HG03432 (cell line): ENCODE results near the gene PRKCB.

Source experiments
- ATAC-seq: cut with Tn5 transposase; IDR thresholded peaks from one replicate; pipeline ENCODE4 v1.9.1; 2021; ENCODE audit warnings: mild to moderate bottlenecking, moderate library complexity; ENCODE audit not compliant: unreplicated experiment

The PRKCB gene

DNA sequence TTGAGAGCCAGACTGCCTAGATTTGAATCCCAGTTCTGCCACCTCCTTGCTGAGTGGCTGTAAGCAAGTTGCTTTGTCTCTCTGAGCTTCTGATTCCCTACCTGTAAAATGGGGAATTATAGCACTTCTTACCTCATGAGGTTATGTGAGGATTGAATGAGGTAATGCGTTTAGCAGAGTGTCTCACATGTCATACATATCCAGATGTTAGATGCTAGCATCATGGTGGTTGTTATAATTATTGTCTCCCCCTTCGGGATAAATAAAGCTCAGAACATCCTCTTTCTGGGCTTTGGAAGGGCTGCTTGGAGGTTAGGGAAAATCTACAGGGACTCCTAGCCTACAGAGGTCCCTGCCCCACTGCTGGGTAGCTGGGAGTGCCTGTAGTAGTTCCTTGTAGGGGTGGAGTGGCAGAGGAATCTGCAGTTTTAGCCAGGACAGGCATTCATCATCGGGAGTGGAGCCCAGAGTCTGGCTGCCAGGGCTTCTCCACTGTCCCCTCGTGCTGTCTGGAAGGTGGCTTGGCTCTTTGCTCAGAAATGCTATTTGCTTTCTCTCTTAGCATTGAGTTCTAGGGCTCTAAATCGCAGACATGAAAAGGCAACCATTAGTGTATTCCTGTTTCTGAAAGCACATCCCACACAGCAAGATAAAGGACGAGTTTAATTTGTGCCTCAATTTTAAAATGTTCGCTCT lies 282.5 kb downstream of the PRKCB start:
- ATAC-seq, result no peak

DNA sequence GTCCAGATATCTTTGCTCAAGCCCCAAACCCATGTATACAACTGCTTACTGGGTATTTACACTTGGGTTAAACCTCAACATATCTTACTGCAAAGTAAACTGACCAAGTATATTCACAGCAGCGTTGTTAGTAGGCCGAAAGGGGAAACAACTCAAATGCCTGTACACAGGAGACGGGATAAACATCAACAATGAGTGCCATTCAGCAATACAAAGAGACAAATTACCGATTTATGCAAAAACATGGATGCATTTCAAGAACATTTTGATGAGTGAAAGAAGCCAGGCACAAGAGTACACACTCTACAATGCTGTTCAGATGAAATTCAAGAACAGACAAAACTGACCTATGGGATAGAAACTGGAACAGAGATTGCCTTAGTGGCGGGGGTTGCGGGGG lies 284.0 kb downstream of the PRKCB start:
- ATAC-seq, result no peak

DNA sequence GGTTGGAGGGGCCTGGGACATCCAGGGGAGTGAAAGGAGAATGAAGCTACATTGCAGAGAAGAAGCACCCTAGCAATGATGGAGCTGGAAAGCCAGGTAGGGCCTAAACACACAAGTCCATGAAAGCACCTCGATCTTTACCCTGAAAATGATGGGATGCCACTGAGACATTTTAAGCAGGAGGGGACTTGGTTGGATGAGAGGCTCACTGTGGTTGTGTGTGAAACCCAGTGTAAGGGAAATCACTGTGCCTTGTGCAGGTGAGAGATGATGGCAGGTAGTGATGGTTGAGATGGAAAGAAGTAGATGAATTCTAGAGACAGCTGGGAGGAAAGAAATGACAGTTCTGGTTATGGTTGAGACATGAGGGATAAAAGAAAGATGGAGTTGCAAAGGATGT lies 287.5 kb downstream of the PRKCB start:
- ATAC-seq, result no peak

DNA sequence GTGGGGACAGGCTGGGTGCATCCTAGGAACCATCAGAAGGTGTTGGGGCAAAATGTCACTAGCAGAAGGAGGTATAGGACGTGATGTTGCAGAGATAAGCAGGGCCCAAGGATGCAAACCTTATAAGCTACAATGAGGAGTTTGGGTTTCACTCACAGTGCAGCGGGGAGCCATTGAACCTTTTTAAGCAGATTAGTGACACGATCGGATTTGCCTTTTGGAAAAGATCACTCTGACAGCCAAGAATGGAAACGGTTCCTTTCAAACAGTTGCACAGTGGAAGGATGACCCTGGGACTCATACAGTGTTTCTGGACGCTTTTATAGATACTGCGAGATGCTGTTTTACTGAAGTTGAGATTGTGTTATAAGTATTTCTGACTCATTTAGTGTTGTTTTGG lies 288.5 kb downstream of the PRKCB start:
- no peak for ATAC-seq

DNA sequence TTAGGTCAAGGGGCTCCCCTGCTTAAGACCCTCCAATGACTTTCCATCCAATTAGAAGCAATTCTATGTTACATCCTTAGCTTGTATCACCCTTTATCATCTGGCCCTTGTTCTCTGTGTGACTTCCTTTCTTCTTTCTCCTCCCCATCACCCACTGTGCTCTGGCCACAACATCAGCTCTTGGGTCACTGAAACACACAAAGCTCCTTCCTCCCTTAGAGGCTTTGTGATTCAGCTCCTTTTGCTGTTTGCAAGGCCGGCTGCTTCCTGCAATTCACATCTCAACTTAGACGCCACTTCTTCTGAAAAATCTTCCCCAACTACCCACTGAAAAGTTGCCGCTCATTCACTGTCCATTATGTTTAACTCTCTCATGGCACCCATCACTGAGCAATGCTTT lies 289.4 kb downstream of the PRKCB start:
- ATAC-seq, result no peak

DNA sequence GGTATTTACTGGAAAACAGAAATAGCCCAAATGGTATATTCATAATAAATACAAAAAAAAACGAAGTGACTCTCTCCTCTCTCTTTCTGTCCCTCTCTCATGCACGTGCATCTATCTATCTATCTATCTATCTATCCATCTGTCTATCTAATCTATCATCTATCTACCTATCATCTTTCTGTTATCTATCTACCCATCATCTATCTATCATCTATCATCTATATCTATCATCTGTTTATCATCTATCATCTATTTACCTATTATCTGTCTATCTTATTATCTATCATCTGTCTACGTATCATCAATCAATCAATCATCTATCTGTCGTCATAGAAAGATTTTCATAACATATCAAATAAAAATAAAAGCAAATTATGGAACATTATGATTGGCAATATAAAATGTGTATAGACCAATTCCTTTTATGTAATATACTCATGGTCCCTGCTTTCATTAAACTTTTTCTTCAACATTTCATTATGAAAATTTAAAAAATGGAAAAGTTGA lies 293.7 kb downstream of the PRKCB start:
- ATAC-seq, result no peak

DNA sequence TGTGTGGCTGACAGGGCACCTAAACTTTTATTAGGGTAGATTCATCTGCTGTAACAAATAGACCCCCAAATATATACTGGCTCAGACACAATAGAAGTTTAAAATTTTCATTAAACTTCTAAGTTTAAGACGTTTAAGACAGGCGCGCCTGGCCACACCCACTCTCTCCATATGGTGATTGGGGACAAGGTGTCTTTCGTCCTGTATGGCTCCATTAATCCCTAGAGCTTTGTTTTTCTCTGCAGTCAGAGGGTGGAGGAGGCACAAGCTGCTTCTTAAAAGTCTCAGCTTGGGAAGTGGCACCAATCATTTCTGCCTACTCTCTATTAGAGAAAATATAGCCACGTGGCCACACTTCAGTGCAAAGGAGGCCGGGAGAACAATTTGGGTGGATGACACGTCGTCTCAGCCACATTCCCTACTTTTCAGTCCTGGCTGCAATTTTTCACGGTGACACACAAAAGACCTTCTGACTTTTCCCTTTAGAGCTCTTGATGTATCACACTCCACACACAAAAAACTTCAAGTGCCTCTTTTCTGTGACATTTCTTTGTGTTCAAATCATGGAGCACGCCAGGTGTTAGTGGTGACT lies 294.8 kb downstream of the PRKCB start:
- no peak for ATAC-seq

DNA sequence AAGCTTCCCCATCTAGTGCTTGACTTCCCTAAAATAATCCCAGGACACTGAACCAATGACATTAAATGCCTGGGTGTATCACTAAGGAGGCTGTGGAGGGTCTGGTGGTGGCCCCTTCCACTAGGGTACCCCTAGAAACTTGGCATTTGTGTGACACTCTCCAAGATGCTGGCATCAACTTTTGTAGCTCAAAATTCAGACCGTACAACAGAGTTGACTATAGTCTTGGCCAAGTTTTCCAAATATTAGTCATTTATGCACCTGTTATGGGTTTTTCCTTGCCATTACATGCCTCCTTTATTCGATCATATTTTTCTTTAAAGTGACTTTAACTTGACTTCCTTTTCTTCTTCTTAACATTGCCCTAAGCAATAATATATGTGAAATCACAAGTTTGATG lies 295.5 kb downstream of the PRKCB start:
- ATAC-seq, result no peak

DNA sequence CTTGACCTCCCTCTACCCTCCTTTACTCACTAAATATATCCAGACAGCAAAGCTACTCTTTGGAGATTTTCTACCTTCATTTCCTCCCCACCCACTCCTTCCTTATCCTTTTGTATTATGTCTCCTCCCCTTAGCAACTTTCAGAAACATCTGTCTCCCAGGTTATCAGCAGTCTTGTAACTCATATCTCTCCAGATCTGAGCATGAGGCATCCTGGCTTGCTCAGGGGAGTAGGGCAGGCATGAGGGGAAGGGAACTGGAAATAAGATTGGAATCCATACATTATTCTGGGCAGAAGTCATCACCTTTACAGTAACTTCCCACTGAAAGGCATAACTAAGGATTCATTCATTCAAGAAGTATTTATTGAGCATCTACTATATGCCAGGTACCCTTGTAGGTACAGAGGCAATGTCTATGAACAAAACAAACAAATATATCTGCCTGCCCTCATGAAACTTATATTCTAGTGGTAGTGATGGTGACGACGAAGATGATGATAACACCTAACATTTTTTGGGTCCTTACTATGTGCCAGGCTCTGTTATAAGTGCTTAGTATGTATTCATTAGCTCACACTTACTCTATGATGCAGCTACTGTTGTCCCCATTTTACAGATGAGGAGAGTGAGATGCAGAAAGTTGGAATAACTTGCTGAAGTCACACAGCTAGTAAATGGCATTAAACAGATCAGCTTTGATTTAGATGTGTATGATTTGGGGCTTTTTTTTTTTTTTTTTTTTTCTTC lies 296.4 kb downstream of the PRKCB start:
- no peak for ATAC-seq

DNA sequence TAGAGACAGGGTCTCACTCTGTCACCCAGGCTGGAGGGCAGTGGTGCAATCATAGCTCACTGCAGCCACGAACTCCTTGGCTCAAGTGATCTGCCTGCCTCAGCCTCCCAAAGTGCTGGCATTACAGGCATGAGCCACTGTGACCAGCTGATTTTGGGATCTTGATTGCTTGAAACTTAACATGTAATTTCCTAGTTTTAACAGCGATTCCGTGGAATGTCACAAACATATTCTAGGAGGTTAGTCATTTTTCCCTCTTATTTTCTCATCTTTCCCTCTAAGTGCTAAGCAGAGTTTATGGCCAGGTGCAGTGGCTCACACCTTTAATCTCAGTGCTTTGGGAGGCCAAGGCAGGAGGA lies 297.0 kb downstream of the PRKCB start:
- ATAC-seq, result no peak

DNA sequence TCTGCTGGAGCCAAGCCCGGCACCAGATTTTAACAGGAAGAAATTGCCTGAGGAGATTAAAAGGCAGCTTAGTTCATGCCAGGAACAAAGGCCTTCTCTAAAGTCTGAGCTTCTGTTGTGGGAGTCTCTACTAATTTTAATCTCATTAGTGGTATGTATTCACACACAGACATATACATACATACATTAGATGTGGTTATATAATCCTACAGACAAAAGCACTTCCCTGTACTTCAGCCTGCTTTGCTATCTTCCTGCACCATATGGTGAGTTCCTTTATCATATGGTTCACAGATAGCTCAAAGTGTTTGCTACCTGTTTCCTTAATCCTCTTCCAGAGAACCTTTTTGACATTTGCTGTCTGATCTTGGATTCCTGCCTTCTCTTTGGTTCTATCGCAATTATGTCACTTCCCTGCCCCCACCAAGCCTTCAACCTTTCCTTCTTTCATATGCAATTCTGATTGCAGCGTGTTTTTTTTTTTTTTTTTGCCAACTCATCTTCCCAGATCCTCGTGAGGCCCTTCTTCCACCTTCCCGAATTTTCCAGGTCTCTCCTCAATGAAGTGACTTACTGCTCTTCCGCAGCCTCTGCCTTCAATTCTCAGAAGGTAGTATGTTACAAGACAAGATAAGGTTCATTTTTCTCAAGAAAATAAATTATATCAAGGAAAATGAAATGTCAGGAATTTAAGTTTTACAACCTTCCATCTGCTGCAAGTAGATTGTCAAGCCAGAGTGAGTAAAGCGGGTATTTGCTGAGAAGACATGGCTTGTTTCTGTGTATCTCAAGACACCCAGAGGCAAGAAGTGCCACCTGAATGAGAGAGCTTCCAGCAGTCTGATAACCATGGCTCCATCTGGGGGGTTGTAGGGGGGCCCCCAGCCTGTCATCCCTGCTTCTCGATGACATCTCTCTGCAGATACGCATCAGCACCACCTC lies 300.1 kb downstream of the PRKCB start:
- ATAC-seq, result no peak

DNA sequence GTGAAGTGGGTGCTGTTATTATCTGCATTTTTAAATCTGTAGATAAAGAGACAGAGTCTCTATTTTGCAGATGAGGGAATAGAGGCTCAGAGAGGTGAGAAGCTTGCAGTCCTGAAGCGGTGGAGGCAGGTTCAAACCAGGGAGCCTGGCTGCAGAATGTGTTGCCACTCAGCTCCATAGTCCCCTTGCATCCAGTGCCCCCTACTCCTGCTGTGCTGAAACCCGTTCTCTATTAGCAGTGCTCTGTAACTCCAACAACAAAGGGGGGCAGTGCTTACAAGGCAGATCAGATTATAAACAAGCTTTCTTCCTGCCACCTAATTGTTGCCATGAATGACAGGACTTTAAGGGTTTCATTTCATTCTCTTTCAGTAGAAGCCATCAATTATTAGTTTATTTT lies 302.2 kb downstream of the PRKCB start:
- ATAC-seq, result no peak

DNA sequence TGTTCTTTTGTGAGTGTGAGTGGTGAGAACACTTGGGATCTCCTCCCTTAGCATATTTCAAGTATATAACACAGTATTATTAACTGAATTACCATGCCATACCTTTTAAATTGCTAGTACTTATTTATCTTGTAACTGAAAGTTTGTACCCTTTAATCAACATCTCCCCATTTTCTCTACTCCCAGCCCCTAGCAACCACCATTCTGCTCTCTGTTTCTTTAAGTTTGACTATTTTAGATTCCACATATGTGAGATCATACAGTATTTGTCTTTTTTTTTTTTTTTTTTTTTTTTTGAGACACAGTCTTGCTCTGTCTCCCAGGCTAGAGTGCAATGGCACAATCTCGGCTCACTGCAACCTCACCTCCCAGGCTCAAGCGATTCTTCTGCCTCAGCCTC lies 302.8 kb downstream of the PRKCB start:
- no peak for ATAC-seq

DNA sequence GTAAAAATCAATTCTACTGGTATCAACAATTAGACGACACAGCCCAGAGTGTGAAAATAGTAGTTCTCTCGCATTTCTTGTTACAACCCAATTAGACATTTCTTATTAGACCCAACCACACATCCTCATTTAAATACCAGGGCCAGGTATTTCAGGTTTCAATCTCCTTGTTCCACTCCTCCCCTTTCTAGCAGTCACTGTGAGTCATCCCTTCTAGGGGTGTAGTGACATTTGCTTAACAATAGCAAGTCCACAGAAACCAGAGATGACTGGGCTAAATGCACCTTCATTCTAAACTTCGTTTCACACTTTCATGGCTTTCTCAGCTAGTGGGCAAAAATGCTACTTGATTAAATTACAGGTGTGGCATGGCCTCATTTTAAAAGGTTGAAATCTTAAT lies 303.5 kb downstream of the PRKCB start:
- no peak for ATAC-seq

DNA sequence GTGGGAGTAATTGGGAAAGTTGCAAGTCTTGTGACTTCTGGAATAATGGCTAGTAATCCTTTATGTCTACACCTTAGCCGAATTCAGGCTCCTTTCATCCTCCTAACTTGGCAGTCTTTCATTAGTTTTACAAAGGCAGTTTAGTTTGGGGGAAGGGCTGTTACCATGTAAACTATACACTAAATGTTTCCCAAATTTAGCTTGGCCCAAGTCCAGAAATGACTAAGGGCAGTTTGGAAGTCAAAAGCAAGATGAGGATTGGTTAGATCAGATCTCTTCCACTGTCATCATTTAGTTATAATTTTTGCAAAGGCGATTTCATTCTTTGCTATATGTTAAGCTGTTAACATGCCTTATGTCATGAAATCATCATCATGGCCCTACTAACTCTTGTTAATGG lies 304.9 kb downstream of the PRKCB start:
- no peak for ATAC-seq

DNA sequence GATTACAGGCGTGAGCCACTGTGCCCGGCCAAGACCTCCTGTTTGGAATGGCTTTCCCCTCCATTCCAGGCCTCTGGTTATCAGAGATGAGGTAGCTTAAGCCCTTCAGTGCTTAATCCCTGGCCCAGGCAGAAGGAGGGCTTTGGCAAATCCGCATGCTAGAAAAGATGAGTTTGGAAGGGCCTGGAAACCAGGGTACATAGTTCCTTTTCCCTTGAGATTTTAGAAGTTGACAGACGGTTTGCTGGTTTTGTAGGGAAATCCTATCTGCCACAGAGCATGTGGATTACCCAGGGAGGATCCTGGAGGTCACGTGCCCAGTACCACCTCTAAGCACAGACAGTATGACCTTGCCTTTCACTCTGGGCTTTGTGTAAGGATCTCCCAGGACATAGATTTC lies 305.7 kb downstream of the PRKCB start:
- no peak for ATAC-seq

DNA sequence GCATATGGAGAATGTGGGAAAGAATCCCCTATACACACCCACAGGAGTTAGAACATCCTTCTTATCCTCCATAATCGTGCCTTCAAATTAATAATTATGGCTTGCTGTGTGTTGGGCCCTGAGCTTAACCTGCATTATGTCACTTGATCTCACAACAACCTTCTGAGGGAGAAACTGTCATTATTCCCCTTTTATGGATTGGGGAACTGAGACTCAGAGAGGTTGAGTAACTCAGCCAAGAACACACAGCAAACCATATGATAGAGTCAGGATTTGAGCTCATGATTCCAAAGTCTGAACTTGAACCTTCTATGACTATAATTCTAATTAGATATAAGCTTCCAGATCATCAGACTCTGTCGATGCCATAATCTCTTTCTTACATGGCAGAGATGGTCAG lies 306.1 kb downstream of the PRKCB start:
- no peak for ATAC-seq

DNA sequence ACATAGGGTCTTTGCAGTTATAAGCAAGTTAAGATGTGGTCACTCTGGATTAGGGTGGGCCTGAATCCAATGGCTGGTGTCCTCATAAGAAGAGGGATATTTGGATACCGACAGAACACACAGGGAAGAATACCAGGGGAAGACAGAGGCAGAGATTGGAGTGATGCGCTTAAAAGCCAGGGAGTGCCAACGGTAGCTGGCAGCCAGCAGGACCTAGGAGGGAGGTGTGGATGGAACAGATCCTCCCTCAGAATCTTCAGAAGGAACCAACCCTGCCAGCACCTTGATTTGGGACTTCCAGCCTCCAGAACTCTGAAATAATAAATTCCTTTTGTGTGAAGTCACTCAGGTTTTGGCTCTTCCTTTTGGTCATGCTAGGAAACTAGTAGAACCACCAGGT lies 310.1 kb downstream of the PRKCB start:
- no peak for ATAC-seq

DNA sequence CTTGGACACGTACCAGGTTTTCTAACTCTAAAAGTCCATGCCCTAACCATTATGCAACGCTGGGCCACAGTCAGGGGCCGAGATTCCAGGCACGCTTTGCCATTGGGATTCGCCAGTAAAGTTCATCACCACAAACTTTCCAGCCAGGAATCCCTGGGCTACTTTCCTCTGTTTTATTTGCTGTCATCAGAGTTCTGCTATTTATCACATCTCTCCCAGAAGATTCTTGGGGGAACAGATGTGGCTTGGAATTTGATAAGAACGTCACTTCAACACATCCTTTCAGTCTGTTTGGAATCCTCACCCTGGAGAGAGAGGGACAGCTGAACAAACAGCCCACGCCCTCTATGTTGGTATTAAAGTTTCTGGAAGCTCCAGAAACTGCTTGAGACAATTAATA lies 310.7 kb downstream of the PRKCB start:
- no peak for ATAC-seq

DNA sequence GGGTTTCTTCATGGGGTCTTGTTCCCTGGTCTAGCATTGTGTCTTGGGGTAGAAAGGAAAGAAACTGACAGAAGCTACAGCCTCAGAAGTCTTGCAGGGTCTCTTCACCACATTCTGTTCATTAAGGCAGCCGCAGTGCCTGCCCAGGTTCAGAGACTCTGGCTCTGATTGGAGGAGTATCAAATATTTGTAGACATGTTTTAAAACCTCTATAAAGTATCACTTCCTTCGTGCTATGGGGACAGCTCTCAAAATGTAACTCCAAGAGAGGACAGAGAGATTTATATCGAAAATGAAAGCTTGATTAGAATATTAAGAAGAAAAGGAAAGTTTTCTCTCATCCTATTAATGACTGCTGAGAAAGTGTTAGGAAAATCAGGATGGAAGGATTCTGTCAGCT lies 313.3 kb downstream of the PRKCB start:
- ATAC-seq, result no peak

DNA sequence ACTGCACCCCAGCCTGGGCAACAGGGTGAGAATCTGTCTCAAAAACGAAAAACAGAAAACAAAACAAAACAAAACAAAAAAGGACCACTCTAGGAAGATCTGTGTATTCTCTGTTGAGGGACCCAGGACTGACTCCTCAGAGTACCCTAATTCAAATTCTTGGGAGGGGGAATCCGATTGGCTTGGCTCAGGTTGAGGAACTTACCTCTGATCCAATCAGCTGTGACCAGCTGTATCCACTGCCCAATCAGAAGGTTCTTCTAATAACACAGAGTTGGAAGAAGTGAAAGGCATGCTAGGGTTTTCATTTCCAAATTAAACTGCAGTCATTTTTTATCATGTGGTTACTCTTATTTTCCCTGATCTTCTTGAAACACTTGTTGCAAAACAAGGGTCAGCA lies 314.5 kb downstream of the PRKCB start:
- ATAC-seq, result no peak
